ENCODE data around the gene PLA2G4B.

PLA2G4B gene

DNA sequence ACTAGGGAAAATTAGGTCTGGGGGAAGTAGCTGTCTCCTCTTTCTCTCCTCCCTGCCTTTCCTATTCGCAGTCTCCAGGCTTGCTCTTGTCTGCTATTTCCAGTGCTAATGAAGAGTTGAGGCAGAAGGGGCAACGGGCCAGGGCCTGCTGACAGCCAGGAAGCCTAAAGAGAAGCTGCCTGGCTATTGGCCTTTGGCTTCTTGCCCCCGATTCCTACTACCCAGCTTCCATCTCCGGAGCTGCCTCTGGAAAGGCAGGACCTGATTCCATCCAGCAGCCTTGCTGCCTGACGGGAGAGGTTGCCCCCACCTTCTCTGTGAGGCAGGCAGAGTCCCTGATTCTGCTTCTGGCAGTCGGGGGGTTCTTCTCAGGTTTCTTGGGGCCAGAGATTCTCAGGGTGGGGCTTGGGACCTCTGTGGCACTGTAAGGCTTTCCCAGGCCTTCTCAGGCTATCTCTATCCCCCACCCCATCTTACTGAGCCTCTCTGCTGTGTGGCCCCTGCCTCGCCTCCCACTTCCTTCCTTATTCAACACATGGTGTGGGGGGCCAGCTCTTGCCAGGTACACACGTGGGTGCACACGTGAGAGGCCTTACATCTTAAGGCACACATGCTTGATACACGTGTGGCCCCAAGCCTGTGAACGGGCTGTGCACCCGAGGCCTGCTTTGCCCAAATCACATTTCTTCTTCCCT is 29.0 kb upstream of the PLA2G4B start:
- no peak for TF ChIP-seq CTCF (IDR thresholded peaks at IDR 0.05; ENCODE audit: low read depth, low read length)
- no peak overlapping the region for H3K4me3 ChIP-seq (ENCODE audit: low read depth, low read length)

- no peak overlapping the region for H3K4me3 ChIP-seq (ENCODE audit: low read depth, low read length)
- TF ChIP-seq CTCF (IDR thresholded peaks at IDR 0.05; ENCODE audit: low read depth, low read length): no peak
Measured at GRCh38 chr15:41810651-41811431, 27.8 kb upstream of the PLA2G4B start.

DNA sequence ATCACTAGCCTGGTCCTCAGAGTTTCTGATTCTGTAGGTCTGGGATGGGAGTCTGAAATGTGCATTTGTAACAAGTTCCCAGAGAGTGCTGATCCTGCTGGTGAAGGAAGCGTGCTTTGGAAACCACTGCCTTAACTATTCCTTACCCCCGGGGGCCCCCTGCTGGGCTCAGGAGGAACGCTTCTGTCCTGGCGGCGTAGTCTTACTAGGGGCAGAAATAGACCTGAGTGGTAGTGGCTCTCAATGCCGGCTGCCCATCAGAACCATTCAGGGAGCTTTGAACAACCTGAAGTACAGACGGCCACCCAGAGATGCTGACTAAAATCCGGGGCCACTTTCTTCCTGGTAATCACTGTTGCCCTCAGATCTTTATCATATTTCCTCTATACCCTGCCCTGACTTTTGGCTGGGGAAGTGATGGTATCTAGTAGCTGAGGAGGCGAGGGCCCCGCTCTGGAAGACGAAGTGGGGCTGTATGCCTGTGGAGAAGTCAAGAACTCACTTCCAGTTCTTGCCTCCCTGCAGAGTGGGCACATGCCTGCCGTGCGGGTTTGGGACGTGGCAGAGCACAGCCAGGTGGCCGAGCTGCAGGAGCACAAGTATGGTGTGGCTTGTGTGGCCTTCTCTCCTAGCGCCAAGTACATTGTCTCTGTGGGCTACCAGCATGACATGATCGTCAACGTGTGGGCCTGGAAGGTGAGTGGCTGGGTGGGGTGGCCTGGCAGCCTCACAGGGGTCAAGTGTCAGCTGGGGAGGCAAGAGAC is 27.0 kb upstream of the PLA2G4B start:
- no peak overlapping the region for H3K4me3 ChIP-seq (ENCODE audit: low read depth, low read length)

DNA sequence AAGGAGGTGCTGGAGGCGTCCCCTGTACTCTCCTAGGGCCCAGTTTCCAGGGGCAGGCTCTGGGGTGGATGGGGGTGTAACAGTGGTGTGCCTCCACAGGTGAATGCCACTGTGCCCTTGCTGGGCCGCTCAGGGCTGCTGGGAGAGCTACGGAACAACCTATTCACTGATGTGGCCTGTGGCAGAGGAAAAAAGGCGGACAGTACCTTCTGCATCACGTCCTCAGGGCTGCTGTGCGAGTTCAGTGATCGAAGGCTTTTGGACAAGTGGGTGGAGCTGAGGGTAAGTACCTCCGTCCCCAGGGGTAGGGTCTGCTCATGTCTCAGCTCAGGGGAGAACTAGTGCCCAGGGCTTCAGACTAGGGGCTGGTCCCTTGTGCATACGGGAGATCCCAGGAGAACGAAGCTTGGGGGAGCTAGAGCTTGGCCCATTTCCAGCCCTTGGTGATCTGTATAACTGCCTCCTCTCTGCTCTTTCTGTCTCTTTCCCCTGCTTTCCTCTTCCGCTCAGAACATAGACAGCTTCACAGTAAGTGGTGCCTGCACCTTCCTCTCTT is 25.7 kb upstream of the PLA2G4B start:
- TF ChIP-seq CTCF (IDR thresholded peaks at IDR 0.05; ENCODE audit: low read depth, low read length): no peak
- no peak overlapping the region for H3K4me3 ChIP-seq (ENCODE audit: low read depth, low read length)

More for the DNA sequence above, 27.0 kb upstream of the PLA2G4B start:
- peak; percentile 87 for TF ChIP-seq CTCF (IDR thresholded peaks at IDR 0.05; ENCODE audit: low read depth, low read length)

DNA sequence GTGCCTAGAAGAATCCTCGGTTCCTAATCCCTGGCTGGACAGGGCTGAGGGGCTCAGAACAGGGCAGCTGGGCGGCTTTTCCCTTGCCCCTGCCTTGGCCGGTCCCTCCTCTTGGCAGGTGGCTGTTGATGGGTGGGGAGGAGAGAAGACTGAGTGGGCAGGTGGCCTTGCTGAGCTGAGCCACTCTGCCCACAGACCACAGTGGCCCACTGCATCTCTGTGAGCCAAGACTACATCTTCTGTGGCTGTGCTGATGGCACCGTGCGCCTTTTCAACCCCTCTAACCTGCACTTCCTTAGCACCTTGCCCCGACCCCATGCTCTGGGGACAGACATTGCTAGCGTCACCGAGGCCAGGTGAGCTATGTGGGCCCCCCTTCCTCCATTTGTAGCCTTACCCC is 25.2 kb upstream of the PLA2G4B start:
- no peak for TF ChIP-seq CTCF (IDR thresholded peaks at IDR 0.05; ENCODE audit: low read depth, low read length)
- H3K4me3 ChIP-seq (ENCODE audit: low read depth, low read length): no peak overlapping the region

DNA sequence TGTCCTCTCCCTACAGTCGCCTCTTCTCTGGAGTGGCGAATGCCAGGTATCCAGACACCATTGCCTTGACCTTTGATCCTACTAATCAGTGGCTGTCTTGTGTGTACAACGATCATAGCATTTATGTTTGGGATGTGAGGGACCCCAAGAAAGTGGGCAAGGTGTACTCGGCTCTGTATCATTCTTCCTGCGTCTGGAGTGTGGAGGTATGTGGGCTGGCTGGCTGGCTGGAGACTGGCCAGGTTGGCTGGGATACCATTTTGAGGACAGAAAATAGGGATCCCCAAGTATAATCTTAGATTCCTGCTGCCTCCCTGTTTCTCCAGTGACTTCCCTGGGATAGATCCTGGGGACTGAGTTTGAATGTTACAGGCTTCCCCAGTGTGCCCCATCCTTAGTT is 24.1 kb upstream of the PLA2G4B start:
- no peak overlapping the region for H3K4me3 ChIP-seq (ENCODE audit: low read depth, low read length)
- TF ChIP-seq CTCF (IDR thresholded peaks at IDR 0.05; ENCODE audit: low read depth, low read length): no peak
